Endodermal cell (in vitro differentiated cells): Measurements from ENCODE around the gene TECR. TPM values are rescaled to one million over a fixed set of nuclear protein-coding genes. Genes with fewer than 3 reads are reported as not detected.

Source experiments
- DNase-seq: peaks from one replicate; pipeline ENCODE4 v3.0.0-alpha.2; 2017
- H3K27ac ChIP-seq: 2 replicates; pipeline ENCODE4 v1.5.1; 2013; ENCODE audit warnings: mild to moderate bottlenecking, low read depth, low read length, moderate library complexity
- H3K27me3 ChIP-seq: 2 replicates; pipeline ENCODE4 v1.6.1; 2013; ENCODE audit warnings: mild to moderate bottlenecking, low read length, moderate library complexity; ENCODE audit not compliant: insufficient read depth, control insufficient read depth, poor library complexity, severe bottlenecking
- H3K36me3 ChIP-seq: 2 replicates; pipeline ENCODE4 v1.7.0; 2013; ENCODE audit warnings: mild to moderate bottlenecking, low read length, moderate library complexity; ENCODE audit not compliant: control insufficient read depth, insufficient read depth
- H3K4me1 ChIP-seq: one replicate; pipeline ENCODE4 v1.7.0; 2013; ENCODE audit warnings: low read length; ENCODE audit not compliant: control insufficient read depth, insufficient read depth
- H3K4me3 ChIP-seq: 2 replicates; pipeline ENCODE4 v1.5.1; 2013; ENCODE audit warnings: mild to moderate bottlenecking, low read length, moderate library complexity
- H3K9ac ChIP-seq: 2 replicates; pipeline ENCODE4 v1.6.1; 2013; ENCODE audit warnings: mild to moderate bottlenecking, low read length, moderate library complexity; ENCODE audit not compliant: poor library complexity, severe bottlenecking; ENCODE audit errors: extremely low read depth
- H3K9me3 ChIP-seq: 2 replicates; pipeline ENCODE4 v1.6.1; 2013; ENCODE audit warnings: mild to moderate bottlenecking, low read length, moderate library complexity; ENCODE audit not compliant: control insufficient read depth
- H3K27ac Mint-ChIP-seq: 2 replicates; pipeline ENCODE4 v1.8.0; 2020; ENCODE audit warnings: mixed read lengths
- H3K27me3 Mint-ChIP-seq: 2 replicates; pipeline ENCODE4 v1.8.0; 2021; ENCODE audit warnings: mild to moderate bottlenecking, mixed read lengths; ENCODE audit not compliant: insufficient read depth
- H3K36me3 Mint-ChIP-seq: 2 replicates; pipeline ENCODE4 v1.8.0; 2020; ENCODE audit warnings: low read depth, mixed read lengths
- H3K4me1 Mint-ChIP-seq: 2 replicates; pipeline ENCODE4 v1.8.0; 2020; ENCODE audit warnings: mixed read lengths
- H3K4me3 Mint-ChIP-seq: 2 replicates; pipeline ENCODE4 v1.8.0; 2020; ENCODE audit warnings: mild to moderate bottlenecking, moderate library complexity, mixed read lengths
- H3K9me3 Mint-ChIP-seq: 2 replicates; pipeline ENCODE4 v1.8.0; 2020; ENCODE audit warnings: mild to moderate bottlenecking, mixed read lengths
- WGBS, 2 experiments: methylation state at CpG; one replicate each; pipeline versions ENCODE4 v1.1.5 to v1.1.7; 2013; ENCODE audit warnings: missing lambda C conversion rate in 2 of 2, mixed read lengths in 1 of 2; ENCODE audit not compliant: insufficient coverage in 1 of 2, insufficient read length in 1 of 2; 5-methylcytosine and 5-hydroxymethylcytosine counted together
- total RNA-seq, 2 donors: library from RNA; stranded (reverse); fragmentation: NEBNext Ultra II Directional in 1 of 2; extraction: Animal tissue kit (Norgen Biotek cat#: 25700) in 1 of 2; gene quantifications; 2 replicates in 1 of 2; 3 replicates in 1 of 2; pipeline ENCODE4 v1.2.1, GENCODE V29; 2021
- TF ChIP-seq, protein P1 (sequence below): fragments of 200-600 bp; sonication (generic); conservative IDR thresholded peaks from 2 replicates; pipeline ENCODE4 v1.5.0; 2021; ENCODE audit warnings: antibody characterized with exemption, mild to moderate bottlenecking

Gene TECR
- total RNA-seq, 2 donors from 2014 or later, result 127 to 140 TPM

DNA sequence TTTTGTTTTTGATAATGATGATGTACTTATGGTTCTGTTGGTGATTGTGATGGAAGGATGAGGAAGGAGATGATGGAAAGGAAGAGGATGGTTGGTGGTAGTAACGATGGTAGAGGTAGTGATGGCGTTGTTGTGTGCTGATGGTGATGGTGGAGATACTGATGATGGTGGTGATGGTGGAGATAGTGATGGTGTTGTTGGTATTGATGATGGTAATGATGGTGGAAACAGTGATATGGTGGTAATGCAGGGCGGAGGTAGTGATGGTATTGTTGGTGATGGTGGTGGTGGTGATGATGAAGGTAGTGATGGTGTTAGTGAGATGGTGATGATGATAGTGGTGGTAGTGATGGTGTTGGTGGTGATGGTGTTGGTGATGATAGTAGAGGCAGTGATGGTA lies 66.2 kb downstream of the TECR start:
- Histone ChIP-seq H3K9me3 (peaks cover 22% of the 10 kb centered on the region), H3K4me3 (no peak overlapping the region), H3K9ac (no peak overlapping the region), H3K4me1 (no peaks in the 10 kb centered on the region), H3K36me3 (no peaks in the 10 kb centered on the region), H3K27ac (no peak overlapping the region), H3K27me3 (no peaks in the 10 kb centered on the region)
- TF ChIP-seq, protein P1, sequence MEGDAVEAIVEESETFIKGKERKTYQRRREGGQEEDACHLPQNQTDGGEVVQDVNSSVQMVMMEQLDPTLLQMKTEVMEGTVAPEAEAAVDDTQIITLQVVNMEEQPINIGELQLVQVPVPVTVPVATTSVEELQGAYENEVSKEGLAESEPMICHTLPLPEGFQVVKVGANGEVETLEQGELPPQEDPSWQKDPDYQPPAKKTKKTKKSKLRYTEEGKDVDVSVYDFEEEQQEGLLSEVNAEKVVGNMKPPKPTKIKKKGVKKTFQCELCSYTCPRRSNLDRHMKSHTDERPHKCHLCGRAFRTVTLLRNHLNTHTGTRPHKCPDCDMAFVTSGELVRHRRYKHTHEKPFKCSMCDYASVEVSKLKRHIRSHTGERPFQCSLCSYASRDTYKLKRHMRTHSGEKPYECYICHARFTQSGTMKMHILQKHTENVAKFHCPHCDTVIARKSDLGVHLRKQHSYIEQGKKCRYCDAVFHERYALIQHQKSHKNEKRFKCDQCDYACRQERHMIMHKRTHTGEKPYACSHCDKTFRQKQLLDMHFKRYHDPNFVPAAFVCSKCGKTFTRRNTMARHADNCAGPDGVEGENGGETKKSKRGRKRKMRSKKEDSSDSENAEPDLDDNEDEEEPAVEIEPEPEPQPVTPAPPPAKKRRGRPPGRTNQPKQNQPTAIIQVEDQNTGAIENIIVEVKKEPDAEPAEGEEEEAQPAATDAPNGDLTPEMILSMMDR, result no peak
- no peaks in the 10 kb centered on the region for H3K27me3 Mint-ChIP-seq
- WGBS, 2 experiments, result 74 to 85% methylated on average over 3 of the region's 3 CpGs
- no peaks in the 10 kb centered on the region for H3K4me1 Mint-ChIP-seq
- no peaks in the 10 kb centered on the region for H3K36me3 Mint-ChIP-seq
- DNase-seq, result no peak
- peaks cover 85% of the 10 kb centered on the region for H3K9me3 Mint-ChIP-seq
- H3K27ac Mint-ChIP-seq, result no peak overlapping the region
- H3K4me3 Mint-ChIP-seq, result no peak overlapping the region

- Mint-ChIP-seq H3K27me3 (no peaks in the 10 kb centered on the region), H3K4me1 (no peaks in the 10 kb centered on the region), H3K9me3 (peaks cover 85% of the 10 kb centered on the region), H3K4me3 (no peak overlapping the region), H3K27ac (no peak overlapping the region), H3K36me3 (no peaks in the 10 kb centered on the region)
- no peak overlapping the region for H3K9ac ChIP-seq
- no peaks in the 10 kb centered on the region for H3K27me3 ChIP-seq
- no peaks in the 10 kb centered on the region for H3K36me3 ChIP-seq
- no peak overlapping the region for H3K27ac ChIP-seq
- H3K4me1 ChIP-seq, result no peaks in the 10 kb centered on the region
- TF ChIP-seq, protein P1, result no peak
- 79 to 82% methylated on average over 5 to 8 of the region's 8 CpGs for WGBS, 2 experiments
- no peak for DNase-seq
- H3K9me3 ChIP-seq, result peaks cover 46% of the 10 kb centered on the region
- H3K4me3 ChIP-seq, result no peak overlapping the region
Measured at GRCh38 chr19:14599548-14600147, 70.3 kb downstream of the TECR start.

DNA sequence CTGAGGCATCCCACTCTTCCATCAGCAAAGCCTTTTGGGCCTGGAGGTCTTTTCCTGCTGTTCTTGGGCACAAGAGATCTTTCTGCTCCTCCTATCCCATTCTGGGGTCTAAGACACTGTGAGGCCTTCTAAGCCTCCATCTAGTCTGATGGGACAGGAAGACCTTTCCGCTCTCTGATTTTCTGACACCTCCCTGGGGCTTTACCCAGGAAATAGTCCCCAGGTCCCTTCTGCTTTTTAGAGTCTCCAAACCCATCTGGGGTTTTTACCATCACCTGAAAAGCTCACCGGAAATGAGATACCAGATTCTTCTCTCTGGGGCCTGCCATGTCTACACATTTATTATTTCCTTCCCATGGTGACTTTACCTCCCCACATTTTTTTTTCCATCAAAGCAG lies 74.6 kb downstream of the TECR start:
- Histone ChIP-seq H3K4me1 (no peaks in the 10 kb centered on the region), H3K27ac (no peak overlapping the region), H3K36me3 (no peaks in the 10 kb centered on the region), H3K4me3 (no peak overlapping the region), H3K9ac (no peak overlapping the region), H3K9me3 (peaks cover 37% of the 10 kb centered on the region), H3K27me3 (no peaks in the 10 kb centered on the region)
- Mint-ChIP-seq H3K4me1 (no peaks in the 10 kb centered on the region), H3K27ac (no peak overlapping the region), H3K9me3 (peaks cover 81% of the 10 kb centered on the region), H3K36me3 (no peaks in the 10 kb centered on the region), H3K4me3 (no peak overlapping the region), H3K27me3 (no peaks in the 10 kb centered on the region)
- TF ChIP-seq, protein P1, result no peak
- 62 to 85% methylated on average over 2 of the region's 2 CpGs for WGBS, 2 experiments
- no peak for DNase-seq
